HG03064 (cell line): Measurements from ENCODE around the gene FAM161A.

Source experiments
- ATAC-seq: cut with Tn5 transposase; IDR thresholded peaks from one replicate; pipeline ENCODE4 v1.9.1; 2021; ENCODE audit warnings: low read depth; ENCODE audit not compliant: unreplicated experiment

Gene FAM161A

GRCh38 chr2:61789807-61790602 is 63.9 kb downstream of the FAM161A start:
- no peak for ATAC-seq

- ATAC-seq: no peak
Observed at GRCh38 chr2:61787941-61788563, 65.8 kb downstream of the FAM161A start.

GRCh38 chr2:61786876-61787275 is 67.0 kb downstream of the FAM161A start:
- ATAC-seq: no peak

GRCh38 chr2:61785583-61785982 is 68.3 kb downstream of the FAM161A start:
- ATAC-seq: no peak

GRCh38 chr2:61784643-61785042 is 69.2 kb downstream of the FAM161A start:
- no peak for ATAC-seq

GRCh38 chr2:61775956-61776570 is 77.8 kb downstream of the FAM161A start:
- ATAC-seq: peak; percentile 81
